Suprapubic skin (tissue), 4 donors: ENCODE data around the gene CDH5. TPM values are rescaled to one million over a fixed set of nuclear protein-coding genes. Genes with fewer than 3 reads are reported as not detected.

ENCODE experiments used
- DNase-seq, 2 donors: peaks; one replicate each; pipeline ENCODE4 v3.0.0-alpha.2; 2019; ENCODE audit warnings: low spot score in 2 of 2
- H3K27ac ChIP-seq: fragments of 200-600 bp; sonication (generic); one replicate; pipeline ENCODE4 v1.5.1; 2019
- H3K27me3 ChIP-seq: fragments of 200-600 bp; sonication (generic); one replicate; pipeline ENCODE4 v1.5.1; 2019
- H3K36me3 ChIP-seq: fragments of 200-600 bp; sonication (generic); one replicate; pipeline ENCODE4 v1.5.1; 2019
- H3K4me1 ChIP-seq: fragments of 200-600 bp; sonication (generic); one replicate; pipeline ENCODE4 v1.5.1; 2019
- H3K4me3 ChIP-seq: fragments of 200-600 bp; sonication (generic); one replicate; pipeline ENCODE4 v1.5.1; 2019; ENCODE audit warnings: mild to moderate bottlenecking
- H3K9me3 ChIP-seq: fragments of 200-600 bp; sonication (generic); one replicate; pipeline ENCODE4 v1.5.1; 2019
- EP300 ChIP-seq: sonication (generic); formaldehyde crosslinking; IDR thresholded peaks from one replicate; pipeline ENCODE4 v1.6.1; 2017; ENCODE audit warnings: antibody characterized with exemption
- POLR2A ChIP-seq, 2 donors: fragments of 450-650 bp; IDR thresholded peaks; one replicate each; pipeline ENCODE4 v1.6.1; 2017; ENCODE audit warnings: antibody characterized with exemption in 2 of 2, mild to moderate bottlenecking in 2 of 2, moderate library complexity in 2 of 2
- POLR2AphosphoS5 ChIP-seq, 3 donors: sonication (generic); formaldehyde crosslinking; IDR thresholded peaks; one replicate each; pipeline ENCODE4 v1.6.1; 2017; ENCODE audit warnings: antibody characterized with exemption in 3 of 3
- WGBS: methylation state at CpG from one replicate; pipeline ENCODE4 v1.1.5; 2018; 5-methylcytosine and 5-hydroxymethylcytosine counted together
- total RNA-seq, 4 donors: library from RNA; depleted of rRNA; stranded (reverse); fragments of >200 nt; gene quantifications; one replicate each; pipeline ENCODE4 v1.1.0, GENCODE V29; 2016
- TF ChIP-seq, protein P1 (sequence below), 2 donors: fragments of 200-600 bp in 1 of 2; fragments of 450-650 bp in 1 of 2; sonication (generic) in 1 of 2; IDR thresholded peaks; one replicate each; pipeline ENCODE4 v1.5.1; 2016 to 2019; ENCODE audit warnings: antibody characterized with exemption in 2 of 2, mild to moderate bottlenecking in 1 of 2, moderate library complexity in 1 of 2

The CDH5 gene
- total RNA-seq, 4 donors from 2014 or later: 8.0 to 23.6 (median 14.4) TPM

DNA sequence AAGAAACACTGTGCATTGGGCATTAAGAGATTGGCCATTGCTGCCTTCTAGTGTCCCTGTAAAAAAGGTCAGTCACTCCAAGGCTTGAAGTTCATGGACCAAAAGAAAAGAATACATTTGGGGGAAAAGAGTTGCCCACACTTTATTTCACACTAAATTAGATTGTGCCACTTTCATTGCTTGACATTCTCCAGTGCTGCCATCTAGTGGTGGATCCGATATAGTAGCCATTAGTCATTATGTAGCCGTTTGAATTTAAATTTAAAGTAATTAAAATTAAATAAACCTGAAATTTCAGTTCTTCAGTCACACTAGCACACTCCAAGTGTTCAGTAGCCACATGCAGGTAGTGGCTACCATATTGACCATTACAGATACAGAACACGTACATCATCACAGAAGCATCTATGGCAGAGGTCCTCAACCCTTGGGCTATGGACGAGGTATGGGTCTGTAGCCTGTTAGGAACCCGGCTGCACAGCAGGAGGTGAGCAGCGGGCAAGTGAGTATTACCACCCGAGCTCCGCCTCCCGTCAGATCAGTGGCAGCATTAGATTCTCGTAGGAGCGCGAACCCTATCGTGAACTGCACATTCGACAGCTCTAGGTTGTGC lies 21.9 kb upstream of the CDH5 start:
- TF ChIP-seq, protein P1, sequence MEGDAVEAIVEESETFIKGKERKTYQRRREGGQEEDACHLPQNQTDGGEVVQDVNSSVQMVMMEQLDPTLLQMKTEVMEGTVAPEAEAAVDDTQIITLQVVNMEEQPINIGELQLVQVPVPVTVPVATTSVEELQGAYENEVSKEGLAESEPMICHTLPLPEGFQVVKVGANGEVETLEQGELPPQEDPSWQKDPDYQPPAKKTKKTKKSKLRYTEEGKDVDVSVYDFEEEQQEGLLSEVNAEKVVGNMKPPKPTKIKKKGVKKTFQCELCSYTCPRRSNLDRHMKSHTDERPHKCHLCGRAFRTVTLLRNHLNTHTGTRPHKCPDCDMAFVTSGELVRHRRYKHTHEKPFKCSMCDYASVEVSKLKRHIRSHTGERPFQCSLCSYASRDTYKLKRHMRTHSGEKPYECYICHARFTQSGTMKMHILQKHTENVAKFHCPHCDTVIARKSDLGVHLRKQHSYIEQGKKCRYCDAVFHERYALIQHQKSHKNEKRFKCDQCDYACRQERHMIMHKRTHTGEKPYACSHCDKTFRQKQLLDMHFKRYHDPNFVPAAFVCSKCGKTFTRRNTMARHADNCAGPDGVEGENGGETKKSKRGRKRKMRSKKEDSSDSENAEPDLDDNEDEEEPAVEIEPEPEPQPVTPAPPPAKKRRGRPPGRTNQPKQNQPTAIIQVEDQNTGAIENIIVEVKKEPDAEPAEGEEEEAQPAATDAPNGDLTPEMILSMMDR (IDR thresholded peaks at IDR 0.05): peak; percentile 34 to 64
- TF ChIP-seq EP300 (no peak), POLR2A (IDR thresholded peaks at IDR 0.05) (no peak)
- peaks cover 9% of the 10 kb centered on the region for H3K27me3 ChIP-seq
- no peak overlapping the region for H3K4me3 ChIP-seq
- no peaks in the 10 kb centered on the region for H3K4me1 ChIP-seq
- H3K36me3 ChIP-seq: no peaks in the 10 kb centered on the region
- H3K27ac ChIP-seq: no peak overlapping the region
- H3K9me3 ChIP-seq: no peaks in the 10 kb centered on the region
- 67% methylated on average over 14 of the region's 14 CpGs for WGBS
- no peak for DNase-seq

GRCh38 chr16:66346221-66346620 lies 20.3 kb upstream of the CDH5 start:
- no peak overlapping the region for H3K4me3 ChIP-seq
- DNase-seq: no peak
- 94% methylated on average over 2 of the region's 2 CpGs for WGBS

GRCh38 chr16:66352304-66352703 lies 14.2 kb upstream of the CDH5 start:
- H3K27ac ChIP-seq: no peak overlapping the region
- no peak overlapping the region for H3K4me3 ChIP-seq
- TF ChIP-seq POLR2AphosphoS5 (IDR thresholded peaks at IDR 0.05): no peak
- TF ChIP-seq EP300: no peak
- no peak for TF ChIP-seq POLR2A (IDR thresholded peaks at IDR 0.05)
- 86% methylated on average over 2 of the region's 2 CpGs for WGBS
- H3K4me1 ChIP-seq: no peaks in the 10 kb centered on the region
- no peaks in the 10 kb centered on the region for H3K36me3 ChIP-seq
- peaks cover 19% of the 10 kb centered on the region for H3K27me3 ChIP-seq
- H3K9me3 ChIP-seq: no peaks in the 10 kb centered on the region
- no peak for DNase-seq

More at GRCh38 chr16:66346221-66346620, 20.3 kb upstream of the CDH5 start:
- peaks cover 20% of the 10 kb centered on the region for H3K27me3 ChIP-seq
- H3K9me3 ChIP-seq: no peaks in the 10 kb centered on the region
- no peak overlapping the region for H3K27ac ChIP-seq
- no peaks in the 10 kb centered on the region for H3K4me1 ChIP-seq
- TF ChIP-seq POLR2A (IDR thresholded peaks at IDR 0.05) (no peak), POLR2AphosphoS5 (IDR thresholded peaks at IDR 0.05) (no peak), EP300 (no peak)
- TF ChIP-seq, protein P1 (IDR thresholded peaks at IDR 0.05): no peak
- H3K36me3 ChIP-seq: no peaks in the 10 kb centered on the region

DNA sequence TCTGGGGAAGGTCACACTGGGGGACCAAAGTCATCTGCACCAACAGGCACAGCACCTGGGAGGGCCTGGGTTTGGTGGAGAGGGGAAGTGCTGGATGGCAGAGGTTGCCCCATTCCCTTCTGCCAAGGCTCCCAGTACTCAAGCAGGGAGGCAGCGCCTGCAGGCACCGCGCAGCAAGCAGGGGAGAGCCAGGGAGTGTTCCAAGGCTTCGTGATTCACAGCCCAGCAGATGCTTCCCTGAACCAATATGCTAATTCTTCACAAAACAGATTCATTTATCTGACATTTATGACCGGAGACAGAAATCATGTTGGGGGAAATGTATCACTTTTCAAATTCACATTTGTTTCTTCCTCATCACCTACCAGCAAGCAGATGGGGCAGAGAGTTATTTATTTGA lies 13.4 kb upstream of the CDH5 start:
- TF ChIP-seq POLR2A (IDR thresholded peaks at IDR 0.05): no peak
- no peak for TF ChIP-seq POLR2AphosphoS5 (IDR thresholded peaks at IDR 0.05)
- no peak for TF ChIP-seq EP300
- TF ChIP-seq, protein P1 (IDR thresholded peaks at IDR 0.05): no peak
- Histone ChIP-seq H3K36me3 (no peaks in the 10 kb centered on the region), H3K4me1 (peaks cover 6% of the 10 kb centered on the region), H3K27ac (no peak overlapping the region), H3K9me3 (no peaks in the 10 kb centered on the region), H3K4me3 (no peak overlapping the region), H3K27me3 (peaks cover 18% of the 10 kb centered on the region)
- 21% methylated on average over 4 of the region's 5 CpGs for WGBS
- no peak for DNase-seq

GRCh38 chr16:66354034-66354909 lies 12.2 kb upstream of the CDH5 start:
- peaks cover 15% of the 10 kb centered on the region for H3K27me3 ChIP-seq
- no peaks in the 10 kb centered on the region for H3K36me3 ChIP-seq
- H3K4me3 ChIP-seq: no peak overlapping the region
- no peak for DNase-seq
- H3K4me1 ChIP-seq: peaks cover 12% of the 10 kb centered on the region
- WGBS: 29% methylated on average over 7 of the region's 11 CpGs
- H3K9me3 ChIP-seq: no peaks in the 10 kb centered on the region
- no peak for TF ChIP-seq POLR2AphosphoS5 (IDR thresholded peaks at IDR 0.05)
- TF ChIP-seq, protein P1 (IDR thresholded peaks at IDR 0.05): no peak
- TF ChIP-seq EP300: no peak
- TF ChIP-seq POLR2A (IDR thresholded peaks at IDR 0.05): no peak
- H3K27ac ChIP-seq: no peak overlapping the region
